Fibroblast of lung (primary cell): Measurements from ENCODE around the gene LDLRAD1.

ENCODE experiments used
- EZH2 ChIP-seq: IDR thresholded peaks from 2 replicates; pipeline ENCODE4 v1.5.1; 2012; ENCODE audit warnings: low read length, control low read depth, mild to moderate bottlenecking; ENCODE audit errors: missing control alignments
- TF ChIP-seq, protein P1 (sequence below), 2 donors: IDR thresholded peaks in 1 of 2; conservative IDR thresholded peaks in 1 of 2; 1 replicate in 1 of 2; 2 replicates in 1 of 2; pipeline ENCODE4 v1.5.1; 2011 to 2012; ENCODE audit warnings: low read length in 2 of 2, control low read depth in 1 of 2, inconsistent platforms in 1 of 2, low read depth in 1 of 2, mild to moderate bottlenecking in 1 of 2

DNA sequence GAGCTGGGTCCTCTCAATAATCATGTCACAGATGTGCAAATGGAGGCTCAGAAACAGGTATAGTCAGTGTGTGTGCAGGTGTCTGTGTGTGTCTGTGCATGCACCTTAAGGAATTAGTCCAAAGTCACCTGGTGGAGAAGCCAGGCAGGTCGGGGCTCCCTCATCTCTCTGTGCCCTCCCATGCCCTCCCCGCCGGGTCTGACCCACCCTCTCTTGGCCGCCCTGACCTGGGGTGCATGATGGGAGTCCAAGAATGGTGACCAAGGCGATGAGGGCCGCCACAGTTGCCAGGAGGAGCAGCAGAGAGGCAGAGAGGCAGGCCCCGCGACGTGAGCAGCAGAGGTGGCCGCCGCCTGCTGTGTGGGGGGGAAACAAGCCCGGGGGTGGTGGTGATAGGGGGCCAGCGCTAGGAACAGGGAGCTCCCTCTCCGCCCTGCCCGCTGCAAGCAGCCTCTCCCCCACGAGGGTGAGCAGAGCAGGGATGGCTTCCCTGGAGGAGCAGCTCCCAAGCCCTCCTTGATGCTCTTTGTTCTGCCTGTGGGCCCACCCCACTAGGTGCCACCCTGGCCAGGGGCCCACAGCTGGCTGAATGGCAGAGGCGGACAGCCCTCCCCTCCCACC is 3.9 kb downstream of the LDLRAD1 start:
- TF ChIP-seq, protein P1, sequence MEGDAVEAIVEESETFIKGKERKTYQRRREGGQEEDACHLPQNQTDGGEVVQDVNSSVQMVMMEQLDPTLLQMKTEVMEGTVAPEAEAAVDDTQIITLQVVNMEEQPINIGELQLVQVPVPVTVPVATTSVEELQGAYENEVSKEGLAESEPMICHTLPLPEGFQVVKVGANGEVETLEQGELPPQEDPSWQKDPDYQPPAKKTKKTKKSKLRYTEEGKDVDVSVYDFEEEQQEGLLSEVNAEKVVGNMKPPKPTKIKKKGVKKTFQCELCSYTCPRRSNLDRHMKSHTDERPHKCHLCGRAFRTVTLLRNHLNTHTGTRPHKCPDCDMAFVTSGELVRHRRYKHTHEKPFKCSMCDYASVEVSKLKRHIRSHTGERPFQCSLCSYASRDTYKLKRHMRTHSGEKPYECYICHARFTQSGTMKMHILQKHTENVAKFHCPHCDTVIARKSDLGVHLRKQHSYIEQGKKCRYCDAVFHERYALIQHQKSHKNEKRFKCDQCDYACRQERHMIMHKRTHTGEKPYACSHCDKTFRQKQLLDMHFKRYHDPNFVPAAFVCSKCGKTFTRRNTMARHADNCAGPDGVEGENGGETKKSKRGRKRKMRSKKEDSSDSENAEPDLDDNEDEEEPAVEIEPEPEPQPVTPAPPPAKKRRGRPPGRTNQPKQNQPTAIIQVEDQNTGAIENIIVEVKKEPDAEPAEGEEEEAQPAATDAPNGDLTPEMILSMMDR (conservative IDR thresholded peaks at IDR 0.05 in 1 of 2, IDR thresholded peaks at IDR 0.05 in 1 of 2; ENCODE audit: low read depth in 1 of 2, low read length in 2 of 2), result no peak
- no peak for TF ChIP-seq EZH2
